K562 (cell line): Measurements from ENCODE around the gene ASCC3. TPM values are rescaled to one million over a fixed set of nuclear protein-coding genes. Genes with fewer than 3 reads are reported as not detected.

ENCODE experiments used
- ATAC-seq: fragments of 200-7000 bp; cut with Tn5 transposase; 3 replicates; pipeline ENCODE4 v1.9.1; 2020; ENCODE audit warnings: moderate library complexity
- BruUV-seq: library from RNA; stranded (reverse); fragments of 400-500 nt; replicated peaks from 2 replicates; lab custom pipeline; 2021; lab: Mats Ljungman, UMichigan
- CTCF ChIA-PET: fragments of 300-600 bp; formaldehyde crosslinking; extraction: SDS; loops from one replicate; lab custom pipeline; 2021; ENCODE audit warnings: low intra/inter-chr PET ratio; lab: Yijun Ruan, JAX
- POLR2A ChIA-PET: fragments of 300-600, 350-650 bp; sonication (Branson Sonifier 250); formaldehyde crosslinking; extraction: SDS; loops from one replicate; lab custom pipeline; 2021; ENCODE audit warnings: antibody characterized with exemption, inconsistent platforms; lab: Yijun Ruan, JAX
- DNase-seq, 4 experiments: peaks; one replicate each; pipeline versions ENCODE4 v3.0.0 to v3.0.0-alpha.2; 2011 to 2018; ENCODE audit warnings: low spot score in 3 of 4, mixed read lengths in 3 of 4; ENCODE audit errors: extremely low read depth in 1 of 4
- FAIRE-seq: peaks from 2 replicates; lab custom pipeline; 2011; peaks lifted over from hg19 to GRCh38; lab: Jason Lieb, UNC
- H2AFZ ChIP-seq: 2 replicates; pipeline ENCODE4 v1.6.0; 2011; ENCODE audit warnings: low read depth, low read length, control low read depth, inconsistent platforms
- H3K27ac ChIP-seq: fragments of 200-600 bp; 3 replicates; pipeline ENCODE4 v1.8.0; 2011; ENCODE audit warnings: low read depth, mild to moderate bottlenecking, control low read depth, inconsistent platforms, low read length, moderate library complexity, mixed read lengths; ENCODE audit errors: extremely low read depth
- H3K27me3 ChIP-seq, 2 experiments: fragments of 300-600 bp in 1 of 2; 2 replicates in 1 of 2; 3 replicates in 1 of 2; pipeline versions ENCODE4 v1.6.0 to v1.8.0; 2011; ENCODE audit warnings: inconsistent platforms in 2 of 2, low read length in 2 of 2, mild to moderate bottlenecking in 1 of 2, mixed read lengths in 1 of 2, moderate library complexity in 1 of 2; ENCODE audit not compliant: control insufficient read depth in 2 of 2, insufficient read depth in 2 of 2
- H3K36me3 ChIP-seq: fragments of 300-600 bp; 3 replicates; pipeline ENCODE4 v1.8.0; 2011; ENCODE audit warnings: mild to moderate bottlenecking, low read length, inconsistent platforms; ENCODE audit not compliant: control insufficient read depth, insufficient read depth
- H3K4me1 ChIP-seq, 2 experiments: fragments of 200-600 bp in 1 of 2; replicated peaks in 1 of 2; 2 replicates in 1 of 2; 3 replicates in 1 of 2; pipeline versions ENCODE4 v1.5.1 to v1.8.0; 2011; ENCODE audit warnings: inconsistent platforms in 2 of 2, low read length in 2 of 2, mild to moderate bottlenecking in 1 of 2, mixed read lengths in 1 of 2, moderate library complexity in 1 of 2; ENCODE audit not compliant: control insufficient read depth in 2 of 2, insufficient read depth in 2 of 2
- H3K4me2 ChIP-seq: 2 replicates; pipeline ENCODE4 v1.6.1; 2011; ENCODE audit warnings: low read length, control low read depth, inconsistent platforms, mixed read lengths; ENCODE audit not compliant: insufficient read depth
- H3K4me3 ChIP-seq: fragments of 200-600 bp; sonication (generic), shearing (Covaris generic); 2 replicates; pipeline ENCODE4 v1.5.1; 2016; ENCODE audit warnings: control low read depth, inconsistent platforms
- H3K79me2 ChIP-seq: fragments of 200-600 bp; 3 replicates; pipeline ENCODE4 v1.8.0; 2011; ENCODE audit warnings: low read length, inconsistent platforms; ENCODE audit not compliant: control insufficient read depth, insufficient read depth
- H3K9ac ChIP-seq, 2 experiments: 2 replicates each; pipeline versions ENCODE4 v1.6.0 to v1.6.1; 2011; ENCODE audit warnings: low read depth in 2 of 2, low read length in 2 of 2, control low read depth in 1 of 2, inconsistent platforms in 1 of 2, mild to moderate bottlenecking in 1 of 2, mixed read lengths in 1 of 2; ENCODE audit not compliant: insufficient read depth in 1 of 2
- H3K9me1 ChIP-seq: one replicate; pipeline ENCODE4 v1.6.0; 2011; ENCODE audit warnings: inconsistent platforms, mild to moderate bottlenecking, low read length, moderate library complexity; ENCODE audit not compliant: control insufficient read depth, insufficient read depth
- H3K9me3 ChIP-seq: replicated peaks from 2 replicates; pipeline ENCODE4 v1.5.1; 2011; ENCODE audit warnings: low read depth, low read length, inconsistent platforms; ENCODE audit not compliant: control insufficient read depth, insufficient read depth
- H4K20me1 ChIP-seq: replicated peaks from 2 replicates; pipeline ENCODE4 v1.6.1; 2011; ENCODE audit warnings: low read length, inconsistent platforms, mixed read lengths; ENCODE audit not compliant: control insufficient read depth, insufficient read depth
- ESRRB ChIP-seq: fragments of 250-450 bp; sonication (Bioruptor Pico); IDR thresholded peaks from 2 replicates; pipeline ENCODE4 v1.5.0; 2020; ENCODE audit warnings: mild to moderate bottlenecking, moderate library complexity, borderline replicate concordance
- HDGF ChIP-seq: fragments of 450-650 bp; IDR thresholded peaks from 2 replicates; pipeline ENCODE4 v1.6.1; 2016
- PHF20 ChIP-seq: fragments of 450-650 bp; IDR thresholded peaks from 2 replicates; pipeline ENCODE4 v1.6.1; 2018; ENCODE audit not compliant: partially characterized antibody
- PML ChIP-seq: IDR thresholded peaks from 2 replicates; pipeline ENCODE4 v1.6.1; 2012; ENCODE audit warnings: low read length, inconsistent platforms
- RFX5 ChIP-seq: IDR thresholded peaks from 2 replicates; pipeline ENCODE4 v1.6.1; 2011; ENCODE audit warnings: low read depth, mild to moderate bottlenecking, improper control_type of control experiment, low read length
- ZNF561 ChIP-seq: fragments of 450-650 bp; formaldehyde crosslinking; conservative IDR thresholded peaks from 2 replicates; pipeline ENCODE4 v1.4.0; 2020; ENCODE audit warnings: mild to moderate bottlenecking, moderate library complexity
- WGBS: fragments of 100-300 bp; shearing (Covaris generic); methylation state at CpG from one replicate; pipeline ENCODE4 v1.1.6; 2016; ENCODE audit warnings: low coverage, mixed read lengths; ENCODE audit not compliant: insufficient coverage; ENCODE audit errors: missing lambda C conversion rate; 5-methylcytosine and 5-hydroxymethylcytosine counted together
- in situ Hi-C: fragments of 300-500 bp; cut with MboI; formaldehyde crosslinking; loops from 4 replicates; pipeline ENCODE4 v1.15.0; 2018; ENCODE audit warnings: inconsistent platforms, mixed read lengths
- intact Hi-C: fragments of 100-400 bp; cut with micrococcal nuclease; formaldehyde crosslinking; loops from 2 replicates; pipeline ENCODE4 v1.14.2; 2022
- polyA plus RNA-seq, 8 experiments: library from polyadenylated mRNA; depleted of rRNA in 4 of 8; stranded (reverse) in 5 of 8; unstranded in 3 of 8; fragments of >200 nt; fragmentation: Nextera tagmentation in 2 of 8; fragmentation: Illumina TruSeq in 1 of 8; extraction: Ambion mirVana in 2 of 8; extraction: Trizol in 1 of 8; gene quantifications; 2 replicates each; pipeline versions ENCODE4 v1.2.1 to v1.2.3, GENCODE V29; 2011 to 2014; ENCODE audit warnings: inconsistent platforms in 1 of 8, missing spikeins in 1 of 8
- total RNA-seq, 7 experiments: library from RNA; depleted of rRNA in 6 of 7; stranded (reverse); fragments of >200 nt in 6 of 7; fragmentation: Illumina TruSeq in 2 of 7; extraction: Trizol in 2 of 7; gene quantifications; 2 replicates each; pipeline versions ENCODE4 v1.2.1 to v1.2.3, GENCODE V29; 2011 to 2021; ENCODE audit warnings: low replicate concordance in 1 of 7
- TF ChIP-seq, protein P1 (sequence below): fragments of 250-450 bp; sonication (Bioruptor Pico); IDR thresholded peaks from 2 replicates; pipeline ENCODE4 v1.4.0; 2020; ENCODE audit warnings: mild to moderate bottlenecking, moderate library complexity, borderline replicate concordance
- TF ChIP-seq, protein P2 (sequence below): fragments of 450-650 bp; IDR thresholded peaks from 2 replicates; pipeline ENCODE4 v1.6.1; 2017; ENCODE audit warnings: antibody characterized with exemption, mild to moderate bottlenecking
- TF ChIP-seq, protein P3 (sequence below), 2 experiments: fragments of 150-350 bp in 1 of 2; IDR thresholded peaks; 2 replicates each; pipeline ENCODE4 v1.6.1; 2012 to 2016; ENCODE audit warnings: low read depth in 2 of 2, low read length in 2 of 2, mild to moderate bottlenecking in 1 of 2, moderate library complexity in 1 of 2

ASCC3 gene
- total and polyA plus RNA-seq, 9 of the 15 experiments (the other 6 are each of a cell fraction or from before 2014, with no cell fraction given): 16.1 to 56.1 (median 33.9) TPM

DNA sequence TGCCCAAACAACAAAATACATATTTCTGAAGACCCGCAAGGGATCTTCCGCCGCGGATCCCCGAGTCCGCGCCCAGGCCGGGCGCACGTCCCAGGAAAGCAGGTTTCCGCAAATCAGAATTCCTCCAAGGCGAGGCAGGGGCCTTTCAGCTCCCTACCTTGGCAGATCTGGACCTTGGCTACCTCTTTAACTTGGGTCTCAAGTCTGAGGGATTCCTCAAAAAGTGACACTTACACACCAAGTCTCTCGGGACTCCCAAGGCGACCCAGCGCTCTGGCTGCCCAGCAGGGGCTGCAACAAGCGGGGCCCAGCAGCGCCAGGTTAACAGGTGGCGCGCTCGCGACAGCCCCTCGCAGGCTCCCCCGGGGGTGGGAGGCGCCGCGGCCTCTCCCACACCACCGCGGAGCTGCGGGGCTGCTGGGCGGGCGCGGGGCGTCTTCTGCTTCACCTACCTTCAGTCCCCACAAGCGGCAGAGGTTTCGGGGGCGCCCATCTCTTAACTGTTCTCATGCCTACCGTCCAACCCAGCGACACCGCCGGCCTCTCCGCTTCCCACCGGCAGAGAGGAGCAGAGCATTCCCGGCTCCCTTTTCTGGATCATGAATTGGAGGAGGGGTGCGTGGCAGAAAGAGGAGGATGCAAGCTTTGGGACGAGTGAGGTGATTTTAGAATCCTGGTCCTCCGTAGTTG lies 416.8 kb downstream of the ASCC3 start:
- H3K79me2 ChIP-seq: no peaks in the 10 kb centered on the region
- H3K36me3 ChIP-seq: no peaks in the 10 kb centered on the region
- POLR2A ChIA-PET: no interaction called here
- in situ Hi-C loops (no loop called here), intact Hi-C loops (no loop called here)
- no peaks in the 10 kb centered on the region for H3K9me3 ChIP-seq
- no peak overlapping the region for H2AFZ ChIP-seq
- H3K27me3 ChIP-seq: peaks cover 53 to 61% of the 10 kb centered on the region in 2 experiments
- no peak overlapping the region for H3K27ac ChIP-seq
- FAIRE-seq: no peak
- BruUV-seq: no TSS peak
- DNase-seq: no peak
- no peaks in the 10 kb centered on the region for H4K20me1 ChIP-seq
- whole genome bisulfite sequencing: 20% methylated on average over 37 of the region's 46 CpGs
- no peak overlapping the region for H3K4me3 ChIP-seq
- H3K4me1 ChIP-seq: peaks cover 0 to 14% of the 10 kb centered on the region in 2 experiments; a peak in 1 of 5 replicates
- CTCF ChIA-PET: no interaction called here
- no peak for ATAC-seq
- no peak overlapping the region for H3K9ac ChIP-seq
- no peak overlapping the region for H3K4me2 ChIP-seq
- H3K9me1 ChIP-seq: no peaks in the 10 kb centered on the region
- TF ChIP-seq, protein P1, sequence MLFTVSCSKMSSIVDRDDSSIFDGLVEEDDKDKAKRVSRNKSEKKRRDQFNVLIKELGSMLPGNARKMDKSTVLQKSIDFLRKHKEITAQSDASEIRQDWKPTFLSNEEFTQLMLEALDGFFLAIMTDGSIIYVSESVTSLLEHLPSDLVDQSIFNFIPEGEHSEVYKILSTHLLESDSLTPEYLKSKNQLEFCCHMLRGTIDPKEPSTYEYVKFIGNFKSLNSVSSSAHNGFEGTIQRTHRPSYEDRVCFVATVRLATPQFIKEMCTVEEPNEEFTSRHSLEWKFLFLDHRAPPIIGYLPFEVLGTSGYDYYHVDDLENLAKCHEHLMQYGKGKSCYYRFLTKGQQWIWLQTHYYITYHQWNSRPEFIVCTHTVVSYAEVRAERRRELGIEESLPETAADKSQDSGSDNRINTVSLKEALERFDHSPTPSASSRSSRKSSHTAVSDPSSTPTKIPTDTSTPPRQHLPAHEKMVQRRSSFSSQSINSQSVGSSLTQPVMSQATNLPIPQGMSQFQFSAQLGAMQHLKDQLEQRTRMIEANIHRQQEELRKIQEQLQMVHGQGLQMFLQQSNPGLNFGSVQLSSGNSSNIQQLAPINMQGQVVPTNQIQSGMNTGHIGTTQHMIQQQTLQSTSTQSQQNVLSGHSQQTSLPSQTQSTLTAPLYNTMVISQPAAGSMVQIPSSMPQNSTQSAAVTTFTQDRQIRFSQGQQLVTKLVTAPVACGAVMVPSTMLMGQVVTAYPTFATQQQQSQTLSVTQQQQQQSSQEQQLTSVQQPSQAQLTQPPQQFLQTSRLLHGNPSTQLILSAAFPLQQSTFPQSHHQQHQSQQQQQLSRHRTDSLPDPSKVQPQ (CRISPR knock-in tag): no peak
- TF ChIP-seq ZNF561 (CRISPR knock-in tag) (no peak), HDGF (no peak), PHF20 (no peak), PML (no peak), ESRRB (CRISPR knock-in tag) (no peak), RFX5 (no peak)
- TF ChIP-seq, protein P2, sequence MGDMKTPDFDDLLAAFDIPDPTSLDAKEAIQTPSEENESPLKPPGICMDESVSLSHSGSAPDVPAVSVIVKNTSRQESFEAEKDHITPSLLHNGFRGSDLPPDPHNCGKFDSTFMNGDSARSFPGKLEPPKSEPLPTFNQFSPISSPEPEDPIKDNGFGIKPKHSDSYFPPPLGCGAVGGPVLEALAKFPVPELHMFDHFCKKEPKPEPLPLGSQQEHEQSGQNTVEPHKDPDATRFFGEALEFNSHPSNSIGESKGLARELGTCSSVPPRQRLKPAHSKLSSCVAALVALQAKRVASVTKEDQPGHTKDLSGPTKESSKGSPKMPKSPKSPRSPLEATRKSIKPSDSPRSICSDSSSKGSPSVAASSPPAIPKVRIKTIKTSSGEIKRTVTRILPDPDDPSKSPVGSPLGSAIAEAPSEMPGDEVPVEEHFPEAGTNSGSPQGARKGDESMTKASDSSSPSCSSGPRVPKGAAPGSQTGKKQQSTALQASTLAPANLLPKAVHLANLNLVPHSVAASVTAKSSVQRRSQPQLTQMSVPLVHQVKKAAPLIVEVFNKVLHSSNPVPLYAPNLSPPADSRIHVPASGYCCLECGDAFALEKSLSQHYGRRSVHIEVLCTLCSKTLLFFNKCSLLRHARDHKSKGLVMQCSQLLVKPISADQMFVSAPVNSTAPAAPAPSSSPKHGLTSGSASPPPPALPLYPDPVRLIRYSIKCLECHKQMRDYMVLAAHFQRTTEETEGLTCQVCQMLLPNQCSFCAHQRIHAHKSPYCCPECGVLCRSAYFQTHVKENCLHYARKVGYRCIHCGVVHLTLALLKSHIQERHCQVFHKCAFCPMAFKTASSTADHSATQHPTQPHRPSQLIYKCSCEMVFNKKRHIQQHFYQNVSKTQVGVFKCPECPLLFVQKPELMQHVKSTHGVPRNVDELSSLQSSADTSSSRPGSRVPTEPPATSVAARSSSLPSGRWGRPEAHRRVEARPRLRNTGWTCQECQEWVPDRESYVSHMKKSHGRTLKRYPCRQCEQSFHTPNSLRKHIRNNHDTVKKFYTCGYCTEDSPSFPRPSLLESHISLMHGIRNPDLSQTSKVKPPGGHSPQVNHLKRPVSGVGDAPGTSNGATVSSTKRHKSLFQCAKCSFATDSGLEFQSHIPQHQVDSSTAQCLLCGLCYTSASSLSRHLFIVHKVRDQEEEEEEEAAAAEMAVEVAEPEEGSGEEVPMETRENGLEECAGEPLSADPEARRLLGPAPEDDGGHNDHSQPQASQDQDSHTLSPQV: no peak
- TF ChIP-seq, protein P3, sequence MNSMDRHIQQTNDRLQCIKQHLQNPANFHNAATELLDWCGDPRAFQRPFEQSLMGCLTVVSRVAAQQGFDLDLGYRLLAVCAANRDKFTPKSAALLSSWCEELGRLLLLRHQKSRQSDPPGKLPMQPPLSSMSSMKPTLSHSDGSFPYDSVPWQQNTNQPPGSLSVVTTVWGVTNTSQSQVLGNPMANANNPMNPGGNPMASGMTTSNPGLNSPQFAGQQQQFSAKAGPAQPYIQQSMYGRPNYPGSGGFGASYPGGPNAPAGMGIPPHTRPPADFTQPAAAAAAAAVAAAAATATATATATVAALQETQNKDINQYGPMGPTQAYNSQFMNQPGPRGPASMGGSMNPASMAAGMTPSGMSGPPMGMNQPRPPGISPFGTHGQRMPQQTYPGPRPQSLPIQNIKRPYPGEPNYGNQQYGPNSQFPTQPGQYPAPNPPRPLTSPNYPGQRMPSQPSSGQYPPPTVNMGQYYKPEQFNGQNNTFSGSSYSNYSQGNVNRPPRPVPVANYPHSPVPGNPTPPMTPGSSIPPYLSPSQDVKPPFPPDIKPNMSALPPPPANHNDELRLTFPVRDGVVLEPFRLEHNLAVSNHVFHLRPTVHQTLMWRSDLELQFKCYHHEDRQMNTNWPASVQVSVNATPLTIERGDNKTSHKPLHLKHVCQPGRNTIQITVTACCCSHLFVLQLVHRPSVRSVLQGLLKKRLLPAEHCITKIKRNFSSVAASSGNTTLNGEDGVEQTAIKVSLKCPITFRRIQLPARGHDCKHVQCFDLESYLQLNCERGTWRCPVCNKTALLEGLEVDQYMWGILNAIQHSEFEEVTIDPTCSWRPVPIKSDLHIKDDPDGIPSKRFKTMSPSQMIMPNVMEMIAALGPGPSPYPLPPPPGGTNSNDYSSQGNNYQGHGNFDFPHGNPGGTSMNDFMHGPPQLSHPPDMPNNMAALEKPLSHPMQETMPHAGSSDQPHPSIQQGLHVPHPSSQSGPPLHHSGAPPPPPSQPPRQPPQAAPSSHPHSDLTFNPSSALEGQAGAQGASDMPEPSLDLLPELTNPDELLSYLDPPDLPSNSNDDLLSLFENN (IDR thresholded peaks at IDR 0.05; ENCODE audit: low read depth in 2 of 2, low read length in 2 of 2): no peak
